RWPE1 (cell line): ENCODE data around the gene NCSTN.

Experiments
- CTCF ChIA-PET: fragments of 350-600 bp; sonication (Branson Sonifier 250); formaldehyde crosslinking; extraction: SDS; loops from one replicate; lab custom pipeline; 2021; lab: Yijun Ruan, JAX
- POLR2A ChIA-PET: fragments of 400-600 bp; formaldehyde crosslinking; extraction: SDS; loops from one replicate; lab custom pipeline; 2020; ENCODE audit warnings: antibody characterized with exemption; ENCODE audit not compliant: low non-redundant PET; lab: Yijun Ruan, JAX
- DNase-seq: peaks from one replicate; pipeline ENCODE4 v3.0.0; 2012; ENCODE audit warnings: low spot score
- H3K27ac ChIP-seq: fragments of 450-650 bp; 2 replicates; pipeline ENCODE4 v1.5.1; 2017
- TF ChIP-seq, protein P1 (sequence below): fragments of 450-650 bp; conservative IDR thresholded peaks from 2 replicates; pipeline ENCODE4 v1.5.1; 2017; ENCODE audit warnings: low read depth, mild to moderate bottlenecking

Gene NCSTN

DNA sequence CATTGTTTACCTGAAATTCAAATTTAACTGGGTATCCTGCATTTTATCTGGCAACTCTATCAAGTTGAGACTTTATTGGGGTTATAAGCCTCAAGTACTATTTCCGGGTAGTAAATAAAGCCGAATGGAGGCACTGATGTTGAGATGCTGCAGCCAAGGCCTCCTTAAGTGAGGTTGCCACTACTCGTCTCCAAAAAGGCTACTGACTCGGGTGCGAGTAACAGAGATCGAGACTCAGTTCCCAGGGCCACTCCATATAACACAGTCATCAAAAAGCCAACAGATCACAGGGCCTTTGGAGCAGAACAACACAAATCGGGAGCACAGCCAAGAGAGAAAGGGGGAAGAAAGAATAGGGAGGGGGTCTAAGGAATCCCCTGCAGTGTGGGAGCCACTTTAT lies 657 bp upstream of the NCSTN start:
- ChIA-PET CTCF (no interaction called here), POLR2A (no interaction called here)
- TF ChIP-seq, protein P1, sequence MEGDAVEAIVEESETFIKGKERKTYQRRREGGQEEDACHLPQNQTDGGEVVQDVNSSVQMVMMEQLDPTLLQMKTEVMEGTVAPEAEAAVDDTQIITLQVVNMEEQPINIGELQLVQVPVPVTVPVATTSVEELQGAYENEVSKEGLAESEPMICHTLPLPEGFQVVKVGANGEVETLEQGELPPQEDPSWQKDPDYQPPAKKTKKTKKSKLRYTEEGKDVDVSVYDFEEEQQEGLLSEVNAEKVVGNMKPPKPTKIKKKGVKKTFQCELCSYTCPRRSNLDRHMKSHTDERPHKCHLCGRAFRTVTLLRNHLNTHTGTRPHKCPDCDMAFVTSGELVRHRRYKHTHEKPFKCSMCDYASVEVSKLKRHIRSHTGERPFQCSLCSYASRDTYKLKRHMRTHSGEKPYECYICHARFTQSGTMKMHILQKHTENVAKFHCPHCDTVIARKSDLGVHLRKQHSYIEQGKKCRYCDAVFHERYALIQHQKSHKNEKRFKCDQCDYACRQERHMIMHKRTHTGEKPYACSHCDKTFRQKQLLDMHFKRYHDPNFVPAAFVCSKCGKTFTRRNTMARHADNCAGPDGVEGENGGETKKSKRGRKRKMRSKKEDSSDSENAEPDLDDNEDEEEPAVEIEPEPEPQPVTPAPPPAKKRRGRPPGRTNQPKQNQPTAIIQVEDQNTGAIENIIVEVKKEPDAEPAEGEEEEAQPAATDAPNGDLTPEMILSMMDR, result no peak
- H3K27ac ChIP-seq, result peak overlapping the region; percentile 75
- no peak for DNase-seq

DNA sequence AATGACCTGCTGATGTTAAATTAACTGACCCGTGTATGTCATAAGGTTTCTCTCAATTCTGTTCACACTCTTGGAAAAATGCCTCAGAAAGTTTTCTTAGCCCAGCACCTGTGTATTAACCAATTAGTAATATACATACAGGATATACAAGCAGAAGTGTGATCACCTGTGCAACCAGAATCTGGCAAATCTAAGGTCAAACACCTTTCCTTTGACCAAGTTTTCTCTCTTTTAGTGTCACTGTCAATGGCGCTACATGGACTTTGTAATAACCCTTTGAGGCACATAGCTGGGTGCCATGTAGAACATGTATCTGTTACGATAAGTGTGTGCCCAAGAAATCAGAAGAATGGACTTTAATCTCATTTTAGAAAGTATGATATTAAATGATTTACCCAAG lies 1.1 kb downstream of the NCSTN start:
- ChIA-PET CTCF (interaction anchor here (0.8 kb wide), 1 partner anchor 72 kb away, joined by 3 read pairs; no protein-coding TSS in a partner anchor), POLR2A (interaction anchor here (0.7 kb wide), 1 partner anchor 106 kb away, joined by 11 read pairs; no protein-coding TSS in a partner anchor)
- no peak for DNase-seq
- H3K27ac ChIP-seq, result no peak overlapping the region
- TF ChIP-seq, protein P1, result no peak

DNA sequence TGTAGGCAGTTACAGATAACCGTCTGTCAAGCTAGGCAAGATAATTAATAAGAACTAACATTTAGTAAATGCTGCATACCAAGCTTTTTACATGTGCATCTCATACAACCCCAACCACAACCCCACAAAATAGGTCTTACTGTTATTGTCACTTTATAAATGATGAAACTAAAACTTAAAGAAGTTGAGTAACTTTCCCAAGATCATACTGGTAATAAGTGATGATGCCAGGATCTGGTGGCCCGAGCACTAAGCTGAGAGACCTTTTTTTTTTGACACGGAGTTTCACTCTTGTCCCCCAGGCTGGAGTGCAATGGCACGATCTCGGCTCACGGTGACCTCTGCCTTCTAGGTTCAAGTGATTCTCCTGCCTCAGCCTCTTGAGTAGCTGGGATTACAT lies 1.8 kb downstream of the NCSTN start:
- H3K27ac ChIP-seq, result no peak overlapping the region
- POLR2A ChIA-PET, result no interaction called here
- CTCF ChIA-PET, result interaction anchor here (0.8 to 1.1 kb wide), 2 partner anchors 26 to 71 kb away, joined by 3 read pairs; no protein-coding TSS in a partner anchor
- no peak for DNase-seq
- TF ChIP-seq, protein P1, result no peak

DNA sequence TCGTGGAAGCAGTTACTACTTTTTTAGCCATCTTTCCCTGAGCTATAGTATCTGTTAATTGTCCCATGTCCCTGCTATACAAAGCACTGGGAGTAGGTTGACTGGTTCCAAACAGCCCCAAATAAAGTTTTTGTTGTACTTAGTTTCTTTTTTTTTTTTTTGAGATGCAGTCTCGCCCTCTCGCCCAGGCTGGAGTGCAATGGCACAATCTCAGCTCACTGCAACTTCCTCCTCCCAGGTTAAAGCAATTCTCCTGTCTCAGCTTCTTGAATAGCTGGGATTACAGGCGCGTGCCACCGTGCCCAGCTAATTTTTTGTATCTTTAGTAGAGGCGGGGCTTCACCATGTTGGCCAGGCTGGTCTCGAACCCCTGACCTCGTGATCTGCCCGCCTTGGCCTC lies 3.3 kb downstream of the NCSTN start:
- POLR2A ChIA-PET, result interaction anchor here (0.6 kb wide), 1 partner anchor 55 kb away, joined by 5 read pairs; no protein-coding TSS in a partner anchor
- no peak overlapping the region for H3K27ac ChIP-seq
- CTCF ChIA-PET, result interaction anchor here (0.5 to 1.1 kb wide), 4 partner anchors 26 to 154 kb away, joined by 3 to 5 read pairs (median 3); no protein-coding TSS in a partner anchor
- DNase-seq, result no peak
- TF ChIP-seq, protein P1, result no peak

DNA sequence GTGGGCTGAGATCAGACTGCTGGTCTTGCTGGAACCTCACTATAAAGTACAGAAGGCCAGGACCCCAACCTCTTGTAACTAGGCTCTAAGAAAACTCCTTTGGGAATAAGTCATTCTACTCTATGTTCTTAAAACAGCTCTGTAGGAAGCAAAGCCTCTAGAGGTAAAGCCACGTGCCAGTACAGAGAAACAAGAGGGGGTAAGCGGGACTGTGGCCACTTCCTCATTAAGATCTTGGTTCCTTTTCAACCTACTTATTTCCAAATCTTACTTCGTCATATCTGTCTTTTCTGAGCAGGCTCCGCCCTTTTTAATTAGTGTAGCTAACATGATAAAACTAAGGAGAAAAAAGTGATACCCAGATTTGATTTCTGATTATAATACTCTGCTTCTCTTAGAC lies 3.8 kb downstream of the NCSTN start:
- TF ChIP-seq, protein P1, result no peak
- no peak for DNase-seq
- POLR2A ChIA-PET, result interaction anchor here (0.6 kb wide), 1 partner anchor 55 kb away, joined by 5 read pairs; no protein-coding TSS in a partner anchor
- H3K27ac ChIP-seq, result no peak overlapping the region
- CTCF ChIA-PET, result interaction anchor here (0.6 to 1.1 kb wide), 4 partner anchors 26 to 301 kb away, joined by 3 to 5 read pairs (median 3); no protein-coding TSS in a partner anchor

DNA sequence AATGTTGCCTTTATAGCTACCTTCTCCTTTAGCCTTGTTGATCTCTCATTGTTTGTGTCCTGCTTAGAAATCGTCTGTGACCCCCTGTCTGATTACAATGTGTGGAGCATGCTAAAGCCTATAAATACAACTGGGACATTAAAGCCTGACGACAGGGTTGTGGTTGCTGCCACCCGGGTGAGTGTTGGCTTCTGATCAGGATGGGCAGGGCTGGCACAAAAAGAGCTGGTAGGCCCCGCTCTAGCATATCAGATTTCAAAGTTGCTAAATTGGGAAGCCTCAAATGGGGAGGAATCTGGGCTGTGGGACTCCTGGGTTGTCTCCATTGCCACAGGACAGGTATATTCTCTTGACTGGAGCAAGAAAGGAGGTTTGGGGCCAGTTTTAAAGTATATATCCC lies 8.4 kb downstream of the NCSTN start:
- POLR2A ChIA-PET, result no interaction called here
- DNase-seq, result no peak
- no peak overlapping the region for H3K27ac ChIP-seq
- TF ChIP-seq, protein P1, result no peak
- CTCF ChIA-PET, result interaction anchor here (0.6 kb wide), 1 partner anchor 556 kb away, joined by 4 read pairs; no protein-coding TSS in a partner anchor
